Kasumi-1 (cell line): ENCODE data around the gene CDK3.
"Not testable (repeated sequence)": the region's sequence is repeated elsewhere in the genome, so short reads cannot be mapped to it uniquely, and the experiment has no call there.

Source experiments
- DNase-seq, 2 experiments: peaks; one replicate each; lab custom pipeline; 2025; lab: John Stamatoyannopoulos, UW

The CDK3 gene

GRCh38 chr17:76000755-76001521, at the start of gene CDK3:
Gene CDK3, plus strand, starts transcription at chr17:76000855. Its CDS starts 571 bp downstream, at chr17:76001426.
- no peak for DNase-seq

DNA sequence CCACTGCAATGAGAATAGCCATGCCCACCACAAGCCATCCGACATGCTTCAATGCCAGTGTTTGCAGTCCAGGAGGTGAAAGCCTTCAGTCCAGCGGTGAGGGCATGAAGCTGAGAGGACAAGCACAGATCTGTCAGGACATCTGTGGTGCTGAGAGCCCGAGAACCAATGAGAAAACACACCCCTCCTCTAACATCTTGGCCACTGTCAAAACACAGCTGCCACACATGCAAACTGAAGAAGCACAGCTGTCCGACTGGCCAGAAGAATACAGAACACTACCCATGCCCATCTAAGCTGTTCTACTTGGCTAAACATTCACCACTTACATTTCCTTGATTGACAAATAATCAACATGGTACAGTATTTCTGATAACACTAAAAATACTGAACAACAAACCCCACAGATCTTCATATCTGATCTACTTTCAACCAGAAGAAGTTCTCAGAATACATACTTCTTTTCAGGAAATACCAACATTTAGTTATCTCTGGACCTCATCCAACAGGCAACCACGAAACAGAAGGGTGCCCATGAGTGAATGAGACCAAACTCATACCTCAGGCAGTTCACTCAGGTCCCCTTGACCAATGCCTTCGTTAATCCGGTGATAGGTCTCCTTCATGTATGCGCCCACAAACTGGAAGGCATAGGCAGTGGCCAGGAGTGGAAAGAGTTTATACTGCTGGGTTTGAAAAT, 49.6 kb upstream of the CDK3 start:
- DNase-seq = no peak

- DNase-seq = no peak
These were observed 41.4 kb upstream of the CDK3 start for GRCh38 chr17:75959051-75959838.

DNA sequence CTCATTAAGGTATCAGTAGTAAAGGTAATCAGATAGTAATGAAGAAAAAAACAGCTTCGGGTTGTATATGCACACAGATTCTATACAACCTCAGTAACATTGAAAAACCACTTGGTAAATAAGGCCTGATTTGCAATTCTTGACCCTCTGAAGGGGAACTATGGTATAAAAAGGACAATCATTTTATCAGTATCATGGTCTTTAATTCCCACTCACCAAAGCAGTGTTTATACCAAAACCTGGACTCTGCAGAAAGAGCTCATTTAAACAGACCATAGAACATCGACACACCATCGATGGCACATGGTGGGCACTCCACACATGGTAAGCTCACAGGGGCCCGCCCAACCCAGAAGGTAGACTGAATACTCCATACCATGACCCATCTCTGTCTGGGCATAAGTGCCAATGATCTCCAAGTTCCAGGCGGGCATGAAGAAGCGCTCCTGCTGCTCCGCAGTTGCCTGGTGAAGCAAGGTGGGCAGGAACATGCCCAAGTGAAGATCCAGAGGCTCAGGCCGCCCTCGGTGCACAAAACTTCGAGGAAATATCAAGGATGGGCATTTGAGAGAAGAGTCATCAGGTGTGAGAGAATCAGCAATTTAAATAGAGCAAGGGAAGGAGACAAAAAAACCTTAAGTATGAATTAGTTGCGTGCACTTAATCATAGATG, 40.7 kb upstream of the CDK3 start:
- DNase-seq = no peak

GRCh38 chr17:75965468-75965867, 35.2 kb upstream of the CDK3 start:
- DNase-seq = no peak

GRCh38 chr17:75969044-75969443, 31.6 kb upstream of the CDK3 start:
- DNase-seq = not testable (repeated sequence)

GRCh38 chr17:75970011-75970523, 30.6 kb upstream of the CDK3 start:
- DNase-seq = peak in 1 of 2 experiments; percentile 39

GRCh38 chr17:75970626-75971025, 30.0 kb upstream of the CDK3 start:
- no peak for DNase-seq

DNA sequence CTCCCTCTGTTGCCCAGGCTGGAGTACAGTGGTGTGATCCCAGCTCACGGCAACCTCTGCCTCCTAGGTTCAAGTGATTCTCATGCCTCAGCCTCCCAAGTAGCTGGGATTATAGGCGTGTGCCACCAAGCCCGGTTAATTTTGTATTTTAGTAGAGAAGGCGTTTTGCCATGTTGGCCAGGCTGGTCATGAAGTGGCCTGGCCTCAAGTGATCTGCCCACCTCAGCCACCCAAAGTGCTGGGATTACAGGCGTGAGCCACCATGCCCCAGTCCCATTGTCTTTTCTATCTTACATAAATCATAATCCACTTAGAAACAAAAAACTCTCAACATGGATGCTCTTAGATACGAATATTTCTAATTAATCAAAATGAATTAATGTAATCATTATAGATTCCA, 25.5 kb upstream of the CDK3 start:
- not testable (repeated sequence) for DNase-seq

GRCh38 chr17:75975757-75976174, 24.9 kb upstream of the CDK3 start:
- DNase-seq = no peak

GRCh38 chr17:75976175-75976848, 24.3 kb upstream of the CDK3 start:
- DNase-seq = no peak

DNA sequence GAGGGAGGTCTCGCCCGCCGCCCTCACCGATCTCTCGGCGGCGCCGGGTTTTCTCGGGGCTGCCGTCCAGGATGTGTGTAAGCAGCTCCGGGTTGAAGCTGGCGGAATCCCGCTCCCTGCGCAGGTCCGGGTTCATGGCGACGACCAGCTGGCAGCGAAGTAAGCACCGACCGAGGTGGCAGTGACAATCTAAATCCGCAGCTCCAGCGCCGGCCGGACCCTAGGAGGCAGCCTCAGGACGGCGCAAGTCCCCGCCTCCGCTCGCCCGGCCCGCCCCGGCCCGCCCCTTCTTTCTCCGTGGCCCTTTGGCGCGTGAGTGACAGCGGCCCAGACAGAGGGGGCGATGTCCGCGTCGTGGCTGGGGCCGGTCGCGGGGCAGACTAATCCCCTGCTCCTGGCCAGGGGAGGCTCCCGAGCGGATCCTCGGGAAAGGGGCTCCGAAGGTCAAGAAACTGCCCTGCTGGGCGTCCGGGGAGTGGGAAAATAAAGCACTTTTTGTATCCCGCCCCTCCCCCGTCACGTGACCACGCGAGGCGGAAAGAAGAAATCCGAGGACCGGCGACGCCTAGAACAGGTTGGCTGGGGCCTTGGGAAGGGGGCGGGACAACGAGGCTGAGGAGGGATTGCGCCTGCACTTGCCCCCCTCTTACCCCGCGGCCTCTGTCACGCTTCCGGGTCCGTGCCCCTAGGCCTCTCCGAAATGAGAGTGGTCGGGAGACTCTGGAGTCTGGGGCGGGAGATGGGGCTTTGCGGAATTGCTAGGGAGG, 21.5 kb upstream of the CDK3 start, which contains the start of the genes ACOX1 and TEN1:
TSS of gene ACOX1 (minus strand) at position 229 of the 767 bp plus-strand sequence. CDS start at position 136, 93 bp downstream.
TSS of gene TEN1 (plus strand) at position 303 of the 767 bp plus-strand sequence. CDS start 6,953 bp downstream, outside the sequence.
- DNase-seq = peak; percentile 99

GRCh38 chr17:75979705-75980187, 20.9 kb upstream of the CDK3 start:
- DNase-seq = no peak

- no peak for DNase-seq
These were observed 20.3 kb upstream of the CDK3 start for GRCh38 chr17:75980188-75981018.

DNA sequence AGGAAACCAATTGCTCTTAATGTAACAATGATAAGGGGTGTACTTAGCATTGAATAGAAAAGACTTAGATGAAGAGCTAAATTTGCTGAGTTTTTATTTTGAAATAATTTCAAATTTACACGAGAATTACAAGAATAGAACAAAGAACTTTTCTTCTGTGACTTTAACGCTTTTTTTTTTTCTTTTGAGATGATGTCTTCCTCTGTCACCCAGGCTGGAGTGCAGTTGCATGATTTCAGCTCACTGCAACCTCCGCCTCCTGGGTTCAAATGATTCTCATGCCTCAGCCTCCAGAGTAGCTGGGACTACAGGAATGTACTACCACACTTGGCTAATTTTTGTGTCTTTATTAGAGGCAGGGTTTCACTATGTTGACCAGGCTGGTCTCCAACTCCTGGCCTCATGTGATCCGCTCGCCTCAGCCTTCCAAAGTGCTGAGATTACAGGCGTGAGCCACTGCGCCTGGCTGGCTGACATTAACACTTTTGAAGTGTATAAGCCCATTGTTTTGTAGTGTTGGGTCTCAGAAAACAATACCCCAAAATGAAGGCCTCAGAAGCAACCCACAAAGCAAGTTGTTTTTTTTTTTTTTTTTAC, 19.5 kb upstream of the CDK3 start:
- no peak for DNase-seq

GRCh38 chr17:75983501-75984181, 17.0 kb upstream of the CDK3 start:
- no peak for DNase-seq

DNA sequence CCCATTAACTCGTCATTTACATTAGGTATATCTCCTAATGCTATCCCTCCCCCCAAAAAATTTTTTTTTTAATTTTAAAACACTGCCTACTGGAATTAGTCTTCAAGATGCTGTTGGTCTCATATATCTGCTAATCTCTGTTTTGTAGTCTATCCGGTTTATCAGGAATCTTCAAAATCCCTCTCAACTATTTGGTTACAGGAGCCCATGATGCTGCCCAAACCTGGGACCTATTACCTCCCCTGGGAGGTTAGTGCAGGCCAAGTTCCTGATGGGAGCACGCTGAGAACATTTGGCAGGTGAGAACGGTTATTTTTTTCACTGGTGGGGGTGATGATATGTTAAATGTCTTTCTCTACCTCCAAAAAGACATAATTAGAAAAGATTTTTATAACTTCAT, 14.7 kb upstream of the CDK3 start:
- DNase-seq = no peak

DNA sequence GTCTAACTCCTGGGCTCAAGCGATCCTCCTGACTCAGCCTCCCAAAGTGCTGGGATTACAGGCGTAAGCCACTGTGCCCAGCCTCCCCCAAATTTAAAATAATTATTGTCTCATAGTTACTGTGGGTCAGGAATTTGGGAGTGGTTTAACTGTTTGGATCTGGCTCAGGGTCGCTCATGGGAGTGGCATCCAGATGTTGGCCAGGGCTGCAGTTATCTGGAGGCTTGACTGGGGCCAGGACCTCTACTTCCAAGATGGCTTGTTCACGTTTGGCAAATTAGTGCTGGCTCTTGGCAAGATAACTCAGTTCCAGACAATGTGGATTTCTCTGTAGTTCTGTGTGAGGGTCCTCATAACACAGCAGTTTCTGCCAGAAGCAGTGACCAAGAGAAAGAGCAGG, 13.6 kb upstream of the CDK3 start:
- DNase-seq = no peak
